ENCODE results near the gene CASKIN2.

The CASKIN2 gene

GRCh38 chr17:75502721-75503329 is 12.5 kb downstream of the CASKIN2 start:
- DNase-seq = no peak

- DNase-seq = no peak
Observed at GRCh38 chr17:75502072-75502720, 13.1 kb downstream of the CASKIN2 start.

GRCh38 chr17:75501378-75502071 is 13.8 kb downstream of the CASKIN2 start:
- no peak for DNase-seq

GRCh38 chr17:75500419-75501216 is 14.7 kb downstream of the CASKIN2 start:
- DNase-seq = no peak

- DNase-seq = no peak
Observed at GRCh38 chr17:75499313-75500022, 15.9 kb downstream of the CASKIN2 start.

- DNase-seq = no peak
Observed at GRCh38 chr17:75498726-75499213, 16.6 kb downstream of the CASKIN2 start.

GRCh38 chr17:75498039-75498725 is 17.2 kb downstream of the CASKIN2 start:
- no peak for DNase-seq

GRCh38 chr17:75496005-75496404 is 19.3 kb downstream of the CASKIN2 start:
- no peak for DNase-seq

GRCh38 chr17:75494326-75494877 is 20.9 kb downstream of the CASKIN2 start:
- no peak for DNase-seq

- no peak for DNase-seq
Observed at GRCh38 chr17:75493476-75494129, 21.7 kb downstream of the CASKIN2 start.

GRCh38 chr17:75492555-75493168 is 22.7 kb downstream of the CASKIN2 start:
- no peak for DNase-seq

- DNase-seq = no peak
Observed at GRCh38 chr17:75491680-75492079, 23.7 kb downstream of the CASKIN2 start.

- DNase-seq = no peak
Observed at GRCh38 chr17:75490953-75491649, 24.2 kb downstream of the CASKIN2 start.

- no peak for DNase-seq
Observed at GRCh38 chr17:75490173-75490743, 25.1 kb downstream of the CASKIN2 start.

GRCh38 chr17:75489511-75489955 is 25.8 kb downstream of the CASKIN2 start:
- DNase-seq = no peak

- no peak for DNase-seq
Observed at GRCh38 chr17:75488693-75489510, 26.4 kb downstream of the CASKIN2 start.

- DNase-seq = peak; percentile 39
Observed at GRCh38 chr17:75487351-75488070, 27.8 kb downstream of the CASKIN2 start.

GRCh38 chr17:75486951-75487350 is 28.4 kb downstream of the CASKIN2 start:
- DNase-seq = no peak
